Endothelial cell of umbilical vein (primary cell): ENCODE results near the gene SLC35G6.

Source experiments
- CTCF ChIP-seq, 2 donors: IDR thresholded peaks; 1 replicate in 1 of 2; 2 replicates in 1 of 2; pipeline ENCODE4 v1.5.1; 2011; ENCODE audit warnings: low read length in 2 of 2, mild to moderate bottlenecking in 2 of 2, moderate library complexity in 2 of 2, control low read depth in 1 of 2, inconsistent platforms in 1 of 2, low read depth in 1 of 2; ENCODE audit not compliant: insufficient read depth in 1 of 2; ENCODE audit errors: extremely low read depth in 1 of 2
- EZH2 ChIP-seq: IDR thresholded peaks from 2 replicates; pipeline ENCODE4 v1.6.1; 2012; ENCODE audit warnings: borderline replicate concordance, low read depth, mild to moderate bottlenecking, moderate library complexity, low read length, inconsistent platforms; ENCODE audit not compliant: severe bottlenecking
- FOS ChIP-seq: IDR thresholded peaks from 2 replicates; pipeline ENCODE4 v1.6.1; 2011; ENCODE audit warnings: mild to moderate bottlenecking, low read length, moderate library complexity, borderline replicate concordance; ENCODE audit not compliant: insufficient read depth
- GATA2 ChIP-seq: IDR thresholded peaks from 2 replicates; pipeline ENCODE4 v1.7.0; 2011; ENCODE audit warnings: low read depth, mild to moderate bottlenecking, moderate library complexity, mixed read lengths, low read length; ENCODE audit not compliant: insufficient read length, insufficient read depth
- POLR2A ChIP-seq: IDR thresholded peaks from 2 replicates; pipeline ENCODE4 v1.6.1; 2012; ENCODE audit warnings: low read depth, mild to moderate bottlenecking, control low read depth, low read length
- POLR2AphosphoS5 ChIP-seq: IDR thresholded peaks from 2 replicates; pipeline ENCODE4 v1.6.1; 2012; ENCODE audit warnings: low read depth, mild to moderate bottlenecking, control low read depth, low read length, moderate library complexity; ENCODE audit not compliant: insufficient read depth
- TF ChIP-seq, protein P1 (sequence below): IDR thresholded peaks from 2 replicates; pipeline ENCODE4 v1.6.1; 2011; ENCODE audit not compliant: insufficient read depth, insufficient read length

DNA sequence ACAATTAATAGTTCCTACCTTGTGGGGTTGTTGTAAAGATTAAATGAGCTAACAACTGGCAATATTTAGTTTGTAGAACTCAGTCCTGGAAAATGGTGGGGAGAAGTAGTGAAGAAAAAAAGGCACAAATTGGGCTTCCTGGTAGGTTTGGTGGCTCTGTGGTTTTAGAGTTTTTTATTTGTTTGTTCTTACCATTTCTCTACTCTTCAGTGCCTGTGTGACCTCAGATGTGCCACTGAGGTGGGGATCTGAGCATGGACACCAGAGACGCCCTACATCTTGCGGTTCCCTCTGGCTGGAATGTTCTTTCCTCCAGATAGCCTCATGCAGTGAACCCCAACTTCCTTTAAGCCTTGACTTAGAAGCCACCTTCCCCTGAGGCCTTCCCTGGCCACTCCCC, 9.5 kb upstream of the SLC35G6 start:
- TF ChIP-seq, protein P1, sequence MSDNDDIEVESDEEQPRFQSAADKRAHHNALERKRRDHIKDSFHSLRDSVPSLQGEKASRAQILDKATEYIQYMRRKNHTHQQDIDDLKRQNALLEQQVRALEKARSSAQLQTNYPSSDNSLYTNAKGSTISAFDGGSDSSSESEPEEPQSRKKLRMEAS = no peak
- TF ChIP-seq CTCF (IDR thresholded peaks at IDR 0.05; ENCODE audit: extremely low read depth in 1 of 2, insufficient read depth in 1 of 2, low read depth in 1 of 2, low read length in 2 of 2) (no peak), POLR2AphosphoS5 (no peak), POLR2A (no peak), FOS (no peak), GATA2 (no peak), EZH2 (no peak)
